HPDE6-E6E7 (cell line): Measurements from ENCODE around the gene CTXN2.

Experiments
- DNase-seq: peaks from one replicate; pipeline ENCODE4 v3.0.0; 2011; ENCODE audit warnings: missing footprints; ENCODE audit errors: extremely low spot score

CTXN2 gene

GRCh38 chr15:48222627-48223026 lies 31.2 kb downstream of the CTXN2 start:
- DNase-seq: no peak

GRCh38 chr15:48225771-48226170 lies 34.3 kb downstream of the CTXN2 start:
- DNase-seq: no peak

- DNase-seq: no peak
These were observed 39.0 kb downstream of the CTXN2 start for GRCh38 chr15:48230498-48230897.

DNA sequence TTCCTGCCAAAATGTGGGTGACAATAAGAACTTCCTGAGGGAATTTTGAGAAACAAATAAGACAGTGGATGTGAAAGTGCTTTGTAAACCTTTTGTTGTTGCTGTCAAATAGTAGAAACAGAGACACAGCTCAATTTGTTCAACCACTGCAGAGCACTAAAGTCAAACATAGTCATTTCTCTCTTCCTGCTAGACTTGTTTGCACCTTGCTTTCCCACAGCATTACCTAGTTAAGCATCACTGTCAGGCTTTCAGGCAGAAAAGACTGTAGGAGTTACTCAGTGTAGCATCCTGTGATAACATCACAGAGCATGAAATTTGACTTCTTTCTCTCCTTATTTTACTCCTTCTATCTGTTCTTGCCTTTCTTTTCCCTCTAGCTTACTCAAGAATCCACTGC lies 41.8 kb downstream of the CTXN2 start:
- DNase-seq: no peak

DNA sequence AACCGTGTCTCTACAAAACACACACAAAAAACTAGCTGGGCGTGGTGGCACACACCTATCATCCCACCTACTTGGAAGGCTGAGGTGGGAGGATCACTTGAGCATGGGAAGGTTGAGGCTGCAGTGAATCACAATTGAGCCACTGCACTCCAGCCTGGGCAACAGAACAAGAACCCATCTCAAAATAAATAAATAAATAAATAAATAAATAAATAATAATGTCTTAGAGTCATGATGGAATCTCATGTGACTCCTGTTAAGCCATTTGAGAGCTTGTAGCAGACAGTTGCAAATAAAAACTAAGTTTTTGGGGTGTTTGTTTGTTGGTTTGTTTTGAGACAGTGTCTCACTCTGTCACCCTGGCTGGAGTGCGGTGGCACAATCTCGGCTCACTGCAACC lies 47.9 kb downstream of the CTXN2 start:
- DNase-seq: no peak

DNA sequence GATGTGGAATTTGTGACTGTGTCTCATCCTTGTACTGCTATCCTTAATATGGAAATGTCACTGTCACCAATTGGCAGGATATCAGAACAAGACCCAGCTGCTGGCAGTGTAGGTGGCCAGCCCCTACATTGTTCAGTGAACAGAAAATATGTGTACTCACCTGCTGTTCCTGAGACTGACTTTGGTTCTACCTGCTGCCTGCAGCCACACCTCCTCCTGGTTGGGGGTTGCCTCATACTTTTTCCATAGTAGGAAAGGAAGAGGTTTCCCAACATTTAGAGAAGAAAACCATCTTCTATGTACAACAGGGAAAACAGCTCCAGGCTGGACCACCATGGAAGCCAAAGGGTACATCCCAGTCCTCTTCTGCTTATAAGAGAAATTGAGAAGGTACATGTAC lies 50.5 kb downstream of the CTXN2 start:
- no peak for DNase-seq

DNA sequence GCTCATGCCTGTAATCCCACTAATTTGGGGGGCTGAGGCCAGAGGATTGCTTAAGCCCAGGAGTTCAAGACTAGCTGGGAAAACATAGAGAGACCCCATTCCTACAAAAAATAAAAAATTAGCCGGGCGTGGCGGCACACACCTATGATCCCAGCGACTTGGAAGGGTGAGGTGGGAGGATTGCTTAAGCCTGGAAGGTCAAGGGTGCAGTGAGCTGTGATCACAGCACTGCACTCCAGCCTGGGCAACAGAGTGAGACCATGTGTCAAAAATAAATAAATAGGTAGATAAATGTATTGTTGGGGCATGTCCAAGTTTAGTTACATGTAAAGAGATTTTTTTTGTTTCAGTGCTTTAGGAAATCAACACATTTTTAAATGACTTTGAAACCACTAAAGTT lies 51.1 kb downstream of the CTXN2 start:
- no peak for DNase-seq

- DNase-seq: peak; percentile 16
These were observed 53.5 kb downstream of the CTXN2 start for GRCh38 chr15:48244921-48245320.

DNA sequence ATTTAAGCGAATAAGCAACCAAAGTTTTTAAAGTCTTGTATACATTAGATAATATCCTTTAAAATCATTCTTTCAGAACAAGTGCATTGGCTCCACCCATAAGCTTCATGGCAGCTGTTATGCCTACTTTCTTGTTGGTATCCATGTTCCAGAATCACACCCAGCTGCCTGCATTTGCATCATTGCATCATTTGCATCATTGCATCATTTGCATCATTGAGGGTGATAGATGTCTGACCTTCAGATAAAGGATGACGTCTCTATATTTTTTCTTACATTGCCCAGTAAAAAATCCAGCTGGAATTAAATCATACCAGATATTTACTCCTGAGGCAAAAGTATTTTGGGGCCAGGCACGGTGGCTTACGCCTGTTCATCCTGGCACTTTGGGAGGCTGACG lies 56.9 kb downstream of the CTXN2 start:
- no peak for DNase-seq

DNA sequence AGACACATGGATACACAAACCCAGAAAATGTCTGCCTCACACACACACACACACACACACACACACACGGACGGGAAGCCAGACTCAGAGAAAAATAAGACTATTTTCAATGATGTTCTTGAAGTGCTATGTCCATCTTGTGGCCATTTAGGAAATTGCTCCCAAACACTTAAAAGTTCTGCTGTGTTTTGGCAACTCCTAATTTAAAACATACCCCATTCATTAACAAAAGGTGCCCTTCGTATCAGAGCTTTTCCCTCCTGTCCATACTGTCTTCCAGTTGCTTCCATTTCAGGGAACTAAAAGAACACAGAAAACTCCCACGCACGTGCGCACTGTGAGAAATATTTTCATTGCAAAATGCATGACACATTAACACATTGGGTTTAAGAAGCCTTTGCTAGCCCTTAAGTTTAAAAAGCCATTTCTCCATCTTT lies 59.2 kb downstream of the CTXN2 start:
- DNase-seq: peak; percentile 21

GRCh38 chr15:48253172-48253571 lies 61.7 kb downstream of the CTXN2 start:
- no peak for DNase-seq
